Measurements from ENCODE around the gene HADH.

Gene HADH

DNA sequence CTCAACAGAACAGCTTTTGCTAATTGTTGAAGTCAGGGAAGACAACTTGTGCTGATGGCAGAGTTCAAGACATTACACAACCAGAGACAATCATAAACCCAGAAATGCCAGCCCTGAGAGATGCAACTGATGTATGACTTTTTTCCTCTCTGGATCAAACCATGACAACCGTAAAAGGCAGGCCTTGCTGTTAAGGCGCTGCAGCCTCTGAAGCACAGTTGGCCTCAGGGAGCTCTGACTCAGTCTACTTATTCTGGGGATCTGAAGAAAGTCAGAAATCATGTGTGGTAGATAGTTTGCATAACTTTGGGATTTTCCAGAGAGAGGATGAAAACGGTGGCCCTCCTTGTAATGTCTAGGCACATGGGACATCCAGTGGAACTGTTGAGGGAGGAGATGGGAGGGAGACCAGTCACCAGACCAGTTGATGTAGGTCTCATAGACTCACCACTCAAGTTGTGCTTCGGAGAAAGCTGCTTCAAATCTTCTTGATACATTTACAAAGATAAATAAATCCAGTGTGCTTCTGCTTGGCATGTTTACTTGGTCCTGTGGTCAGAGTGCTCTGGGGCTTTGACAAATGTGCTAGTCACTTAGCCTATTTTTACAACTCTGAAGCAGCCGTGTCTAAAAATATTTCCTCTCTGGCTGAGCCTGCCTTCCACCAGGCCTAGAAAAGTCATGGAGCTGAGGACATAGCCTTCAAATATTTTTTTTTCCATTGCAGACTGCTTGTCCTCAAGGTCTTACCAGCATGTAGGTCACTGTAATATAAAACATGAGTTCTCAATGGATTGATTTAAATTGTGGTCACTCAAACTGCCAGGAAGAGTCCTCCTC is 7.5 kb downstream of the HADH start:
- POLR2A ChIA-PET: interaction anchor here (0.6 kb wide), 1 partner anchor 536 kb away, joined by 3 read pairs; no protein-coding TSS in a partner anchor
- CTCF ChIA-PET: no interaction called here
- no peaks in the 10 kb centered on the region for H3K9me3 ChIP-seq (ENCODE audit: control insufficient read depth, insufficient read depth, low read depth, low read length)
- peaks cover 7% of the 10 kb centered on the region; the same call in 1 of the 2 replicates for H3K4me1 ChIP-seq (ENCODE audit: control insufficient read depth, insufficient read depth, low read length)
- peaks cover 0 to 21% of the 10 kb centered on the region in 2 experiments; a peak in 1 of 3 replicates for H3K36me3 ChIP-seq (ENCODE audit: control insufficient read depth in 2 of 2, insufficient read depth in 1 of 2, low read length in 2 of 2)
- H3K4me3 ChIP-seq (ENCODE audit: low read depth, low read length): no peak overlapping the region
- no peak overlapping the region for H3K27ac ChIP-seq (ENCODE audit: extremely low read depth, low read depth, low read length)
- TF ChIP-seq ZNF114 (tag by site-specific recombination; IDR thresholded peaks at IDR 0.05) (no peak), SETDB1 (IDR thresholded peaks at IDR 0.05; ENCODE audit: insufficient read length, low read length) (peak; percentile 31)

DNA sequence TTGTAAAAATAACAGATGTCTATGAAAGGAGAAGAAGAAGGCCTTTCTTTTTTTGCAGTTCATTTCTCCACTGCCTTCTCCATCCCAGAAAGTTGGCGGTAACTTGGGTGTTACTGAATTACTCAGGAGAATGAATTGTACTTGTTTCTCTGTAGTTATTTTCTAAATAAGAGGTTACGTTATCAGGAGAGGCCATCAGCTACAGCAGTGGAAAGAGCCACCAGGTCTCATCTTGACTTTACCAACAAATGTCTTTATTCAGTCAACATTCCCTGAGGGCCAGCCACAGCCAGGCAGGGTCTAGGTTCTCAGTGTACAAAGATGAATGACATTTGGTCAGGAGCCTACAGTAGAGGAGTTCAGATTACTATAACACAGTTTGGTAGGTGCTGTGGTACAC is 8.1 kb downstream of the HADH start:
- ChIA-PET POLR2A (no interaction called here), CTCF (no interaction called here)
- no peak overlapping the region for H3K4me3 ChIP-seq (ENCODE audit: low read depth, low read length)
- no peaks in the 10 kb centered on the region for H3K9me3 ChIP-seq (ENCODE audit: control insufficient read depth, insufficient read depth, low read depth, low read length)
- peaks cover 0 to 21% of the 10 kb centered on the region in 2 experiments; a peak in 1 of 3 replicates for H3K36me3 ChIP-seq (ENCODE audit: control insufficient read depth in 2 of 2, insufficient read depth in 1 of 2, low read length in 2 of 2)
- no peak overlapping the region for H3K27ac ChIP-seq (ENCODE audit: extremely low read depth, low read depth, low read length)
- peaks cover 7% of the 10 kb centered on the region; the same call in 1 of the 2 replicates for H3K4me1 ChIP-seq (ENCODE audit: control insufficient read depth, insufficient read depth, low read length)
- no peak for TF ChIP-seq SETDB1 (IDR thresholded peaks at IDR 0.05; ENCODE audit: insufficient read length, low read length)
- TF ChIP-seq ZSCAN23 (tag by site-specific recombination; IDR thresholded peaks at IDR 0.05): no peak
- TF ChIP-seq ZNF341 (tag by site-specific recombination; IDR thresholded peaks at IDR 0.05; ENCODE audit: low read depth): no peak
- no peak for TF ChIP-seq ZSCAN30 (tag by site-specific recombination; IDR thresholded peaks at IDR 0.05)
- TF ChIP-seq ZNF292 (tag by site-specific recombination; IDR thresholded peaks at IDR 0.05; ENCODE audit: borderline replicate concordance, low read depth): no peak
- no peak for TF ChIP-seq ZNF776 (tag by site-specific recombination; IDR thresholded peaks at IDR 0.05; ENCODE audit: borderline replicate concordance)
- no peak for TF ChIP-seq ZNF837 (tag by site-specific recombination; IDR thresholded peaks at IDR 0.05)
- no peak for TF ChIP-seq ZNF664 (tag by site-specific recombination; IDR thresholded peaks at IDR 0.05)
- TF ChIP-seq ZNF660 (tag by site-specific recombination; IDR thresholded peaks at IDR 0.05): no peak
- no peak for TF ChIP-seq ZNF555 (tag by site-specific recombination; conservative IDR thresholded peaks at IDR 0.05)
- TF ChIP-seq ZNF48 (tag by site-specific recombination; IDR thresholded peaks at IDR 0.05): no peak
- TF ChIP-seq GLIS2 (tag by site-specific recombination; IDR thresholded peaks at IDR 0.05): no peak
- no peak for TF ChIP-seq ZNF121 (tag by site-specific recombination; IDR thresholded peaks at IDR 0.05)

DNA sequence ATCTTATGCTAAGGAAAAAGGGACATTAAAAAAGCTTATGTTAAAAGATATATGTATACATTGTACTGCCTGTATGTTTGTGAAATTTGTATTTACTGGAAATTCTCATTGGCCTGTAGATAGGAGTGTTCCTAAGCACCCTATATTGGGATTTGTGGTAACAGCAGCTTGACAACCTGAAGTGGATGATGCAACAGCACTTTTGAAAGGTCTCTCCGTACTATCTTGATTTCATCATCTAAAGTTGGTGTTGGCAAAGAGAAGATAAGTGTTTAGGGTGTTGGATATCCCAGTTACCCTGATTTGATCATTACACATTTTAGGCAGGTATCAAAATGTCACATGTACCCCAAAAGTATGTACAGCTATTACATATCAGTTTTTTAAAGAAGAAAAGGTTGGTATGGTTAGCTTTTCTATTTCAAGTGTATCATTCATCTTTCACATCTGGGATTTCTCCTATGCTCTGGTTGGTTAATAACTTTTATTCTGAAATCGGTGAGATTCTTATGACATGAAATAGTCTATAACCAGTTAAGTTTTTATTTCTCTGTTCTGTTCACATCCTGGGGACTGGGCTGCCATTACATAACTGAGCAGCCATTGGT is 10.3 kb downstream of the HADH start:
- Histone ChIP-seq H3K4me1 (ENCODE audit: control insufficient read depth, insufficient read depth, low read length) (no peaks in the 10 kb centered on the region), H3K4me3 (ENCODE audit: low read depth, low read length) (no peak overlapping the region), H3K27ac (ENCODE audit: extremely low read depth, low read depth, low read length) (no peak overlapping the region), H3K9me3 (ENCODE audit: control insufficient read depth, insufficient read depth, low read depth, low read length) (no peaks in the 10 kb centered on the region), H3K36me3 (ENCODE audit: control insufficient read depth in 2 of 2, insufficient read depth in 1 of 2, low read length in 2 of 2) (peaks cover 0 to 21% of the 10 kb centered on the region in 2 experiments; a peak in 1 of 3 replicates)
- ChIA-PET POLR2A (no interaction called here), CTCF (interaction anchor here (0.6 to 0.8 kb wide), 2 partner anchors 374 to 573 kb away, joined by 3 read pairs; no protein-coding TSS in a partner anchor)
- TF ChIP-seq ZNF558 (tag by site-specific recombination; IDR thresholded peaks at IDR 0.05): peak; percentile 84
- TF ChIP-seq ZNF157 (tag by site-specific recombination; IDR thresholded peaks at IDR 0.05): no peak
- no peak for TF ChIP-seq ZNF354C (tag by site-specific recombination; IDR thresholded peaks at IDR 0.05; ENCODE audit: borderline replicate concordance, low read depth)
- TF ChIP-seq OVOL3 (tag by site-specific recombination; IDR thresholded peaks at IDR 0.05): no peak
- TF ChIP-seq ZNF473 (tag by site-specific recombination; IDR thresholded peaks at IDR 0.05): no peak
- no peak for TF ChIP-seq ZNF155 (tag by site-specific recombination; IDR thresholded peaks at IDR 0.05)
- TF ChIP-seq ZNF610 (tag by site-specific recombination; IDR thresholded peaks at IDR 0.05; ENCODE audit: borderline replicate concordance): no peak
- TF ChIP-seq YY1 (tag by site-specific recombination; IDR thresholded peaks at IDR 0.05): no peak
